ENCODE data around the gene NKX3-2. TPM values are rescaled to one million over a fixed set of nuclear protein-coding genes. Genes with fewer than 3 reads are reported as not detected.

NKX3-2 gene
- total RNA-seq, 1 donor from 2014 or later = not detected

GRCh38 chr4:13527981-13528820, 16.1 kb downstream of the NKX3-2 start:
- Mint-ChIP-seq H3K4me3 (no peak overlapping the region), H3K36me3 (peaks cover 2% of the 10 kb centered on the region), H3K27ac (no peak overlapping the region), H3K27me3 (ENCODE audit: insufficient read depth, low read depth) (peaks cover 70% of the 10 kb centered on the region), H3K4me1 (peaks cover 26% of the 10 kb centered on the region), H3K9me3 (peaks cover 13% of the 10 kb centered on the region)
- Histone ChIP-seq H3F3A (ENCODE audit: low read depth) (peaks cover 26% of the 10 kb centered on the region), H3K9ac (no peak overlapping the region), H3K27me3 (peaks cover 100% of the 10 kb centered on the region), H3K27ac (no peak overlapping the region), H3K9me3 (ENCODE audit: low read depth) (no peaks in the 10 kb centered on the region), H3K4me2 (no peak overlapping the region), H2AFZ (replicated peaks) (no peak overlapping the region), H3K36me3 (no peaks in the 10 kb centered on the region), H3K4me1 (peaks cover 20% of the 10 kb centered on the region), H4K20me1 (ENCODE audit: low read depth) (peaks cover 46% of the 10 kb centered on the region), H3K79me2 (ENCODE audit: low read depth) (no peaks in the 10 kb centered on the region), H3K4me3 (no peak overlapping the region)
- TF ChIP-seq EZH2phosphoT487 (IDR thresholded peaks at IDR 0.05) = peak; percentile 34
- no peak for TF ChIP-seq EZH2 (IDR thresholded peaks at IDR 0.05)
- DNase-seq (ENCODE audit: low spot score) = no peak

GRCh38 chr4:13527192-13527980, 16.9 kb downstream of the NKX3-2 start:
- peaks cover 20% of the 10 kb centered on the region for H3K4me1 ChIP-seq
- DNase-seq (ENCODE audit: low spot score) = no peak
- no peaks in the 10 kb centered on the region for H3K9me3 ChIP-seq (ENCODE audit: low read depth)
- H3K4me2 ChIP-seq = no peak overlapping the region
- no peak overlapping the region for H2AFZ ChIP-seq (replicated peaks)
- H3K9ac ChIP-seq = no peak overlapping the region
- peaks cover 2% of the 10 kb centered on the region for H3K36me3 Mint-ChIP-seq
- H3K27me3 Mint-ChIP-seq (ENCODE audit: insufficient read depth, low read depth) = peaks cover 73% of the 10 kb centered on the region
- H3K27ac Mint-ChIP-seq = no peak overlapping the region
- H3K27me3 ChIP-seq = peaks cover 100% of the 10 kb centered on the region
- H3K9me3 Mint-ChIP-seq = peaks cover 17% of the 10 kb centered on the region
- no peaks in the 10 kb centered on the region for H3K36me3 ChIP-seq
- H3K4me1 Mint-ChIP-seq = peaks cover 26% of the 10 kb centered on the region
- H3K27ac ChIP-seq = no peak overlapping the region
- TF ChIP-seq EZH2phosphoT487 (IDR thresholded peaks at IDR 0.05) = peak; percentile 77
- TF ChIP-seq CTCF (IDR thresholded peaks at IDR 0.05) = no peak
- peak; percentile 95 for TF ChIP-seq EZH2 (IDR thresholded peaks at IDR 0.05)
- H3K79me2 ChIP-seq (ENCODE audit: low read depth) = no peaks in the 10 kb centered on the region
- peaks cover 39% of the 10 kb centered on the region for H4K20me1 ChIP-seq (ENCODE audit: low read depth)
- no peak overlapping the region for H3K4me3 Mint-ChIP-seq
- peaks cover 26% of the 10 kb centered on the region for H3F3A ChIP-seq (ENCODE audit: low read depth)
- no peak overlapping the region for H3K4me3 ChIP-seq

- Histone ChIP-seq H3K36me3 (no peaks in the 10 kb centered on the region), H3K9me3 (ENCODE audit: low read depth) (no peaks in the 10 kb centered on the region), H3K4me1 (peaks cover 16% of the 10 kb centered on the region), H3K4me3 (no peak overlapping the region), H3K4me2 (no peak overlapping the region), H2AFZ (replicated peaks) (no peak overlapping the region), H3K79me2 (ENCODE audit: low read depth) (no peaks in the 10 kb centered on the region), H4K20me1 (ENCODE audit: low read depth) (peaks cover 32% of the 10 kb centered on the region), H3K27me3 (peaks cover 100% of the 10 kb centered on the region), H3K27ac (no peak overlapping the region), H3K9ac (no peak overlapping the region), H3F3A (ENCODE audit: low read depth) (peaks cover 20% of the 10 kb centered on the region)
- H3K27ac Mint-ChIP-seq = no peak overlapping the region
- peaks cover 2% of the 10 kb centered on the region for H3K36me3 Mint-ChIP-seq
- H3K27me3 Mint-ChIP-seq (ENCODE audit: insufficient read depth, low read depth) = peaks cover 77% of the 10 kb centered on the region
- DNase-seq (ENCODE audit: low spot score) = no peak
- peaks cover 17% of the 10 kb centered on the region for H3K9me3 Mint-ChIP-seq
- no peak overlapping the region for H3K4me3 Mint-ChIP-seq
- peak; percentile 40 for TF ChIP-seq EZH2 (IDR thresholded peaks at IDR 0.05)
- TF ChIP-seq EZH2phosphoT487 (IDR thresholded peaks at IDR 0.05) = no peak
- no peak for TF ChIP-seq CTCF (IDR thresholded peaks at IDR 0.05)
- H3K4me1 Mint-ChIP-seq = peaks cover 22% of the 10 kb centered on the region
Observed at GRCh38 chr4:13526658-13527057, 17.6 kb downstream of the NKX3-2 start.

Data from neural progenitor cell (in vitro differentiated cells).